ENCODE data around the gene BATF2.
"Not testable (repeated sequence)": the region's sequence is repeated elsewhere in the genome, so short reads cannot be mapped to it uniquely, and the experiment has no call there.

BATF2 gene

GRCh38 chr11:65013888-65014725, 17.3 kb upstream of the BATF2 start, which contains the start of gene ARL2:
Gene ARL2 (plus strand): TSS chr11:65014160. CDS start chr11:65014208, 48 bp downstream.
- peak; percentile 67 for DNase-seq (ENCODE audit: low read depth, low spot score)

- peak; percentile 53 for DNase-seq (ENCODE audit: low read depth, low spot score)
Measured at GRCh38 chr11:65013130-65013887, 16.5 kb upstream of the BATF2 start.

- DNase-seq (ENCODE audit: low read depth, low spot score) = no peak
Measured at GRCh38 chr11:65008873-65009272, 12.1 kb upstream of the BATF2 start.

GRCh38 chr11:65008016-65008415, 11.2 kb upstream of the BATF2 start:
- DNase-seq (ENCODE audit: low read depth, low spot score) = no peak

- DNase-seq (ENCODE audit: low read depth, low spot score) = not testable (repeated sequence)
Measured at GRCh38 chr11:65003968-65004367, 7.2 kb upstream of the BATF2 start.

- DNase-seq (ENCODE audit: low read depth, low spot score) = no peak
Measured at GRCh38 chr11:65003282-65003681, 6.5 kb upstream of the BATF2 start.

GRCh38 chr11:65002706-65003105, 5.9 kb upstream of the BATF2 start:
- no peak for DNase-seq (ENCODE audit: low read depth, low spot score)

GRCh38 chr11:64999478-64999877, 2.7 kb upstream of the BATF2 start:
- DNase-seq (ENCODE audit: low read depth, low spot score) = no peak

- DNase-seq (ENCODE audit: low read depth, low spot score) = no peak
Measured at GRCh38 chr11:64998690-64999431, 2.1 kb upstream of the BATF2 start.

- DNase-seq (ENCODE audit: low read depth, low spot score) = no peak
Measured at GRCh38 chr11:64998141-64998540, 1.4 kb upstream of the BATF2 start.

GRCh38 chr11:64996327-64996709, 453 bp downstream of the BATF2 start:
- no peak for DNase-seq (ENCODE audit: low read depth, low spot score)

GRCh38 chr11:64994318-64994717, 2.5 kb downstream of the BATF2 start:
- no peak for DNase-seq (ENCODE audit: low read depth, low spot score)

GRCh38 chr11:64990222-64990923, 6.4 kb downstream of the BATF2 start:
- no peak for DNase-seq (ENCODE audit: low read depth, low spot score)

GRCh38 chr11:64989416-64989815, 7.4 kb downstream of the BATF2 start:
- DNase-seq (ENCODE audit: low read depth, low spot score) = no peak

GRCh38 chr11:64987998-64988854, 8.5 kb downstream of the BATF2 start:
- no peak for DNase-seq (ENCODE audit: low read depth, low spot score)

- not testable (repeated sequence) for DNase-seq (ENCODE audit: low read depth, low spot score)
Measured at GRCh38 chr11:64983339-64983738, 13.4 kb downstream of the BATF2 start.

- DNase-seq (ENCODE audit: low read depth, low spot score) = no peak
Measured at GRCh38 chr11:64976651-64977050, 20.1 kb downstream of the BATF2 start.

GRCh38 chr11:64974124-64974523, 22.6 kb downstream of the BATF2 start:
- DNase-seq (ENCODE audit: low read depth, low spot score) = no peak

GRCh38 chr11:64971421-64972233, 25.1 kb downstream of the BATF2 start, which contains the start of gene MAJIN:
Gene MAJIN (minus strand): TSS chr11:64972108. CDS start chr11:64959405, 12,703 bp downstream.
- peak; percentile 30 for DNase-seq (ENCODE audit: low read depth, low spot score)
